Stimulated activated naive CD8-positive, alpha-beta T cell treated with anti-CD3 and anti-CD28 coated beads, Interleukin-15, amount 100 ng/mL, for 72 hours (primary cell): ENCODE results near the gene EXD3.
"Not testable (repeated sequence)": the region's sequence is repeated elsewhere in the genome, so short reads cannot be mapped to it uniquely, and the experiment has no call there.

ENCODE experiments used
- ATAC-seq: fragments of 150-1000 bp; cut with Tn5 transposase; 2 replicates; pipeline ENCODE4 v1.10.0; 2021; ENCODE audit warnings: mild to moderate bottlenecking, moderate library complexity
- DNase-seq, 2 donors: peaks; one replicate each; pipeline ENCODE4 v3.0.0; 2021 to 2022
- H3K27ac Mint-ChIP-seq, 2 donors: one replicate each; pipeline ENCODE4 v1.8.0; 2022; ENCODE audit warnings: mild to moderate bottlenecking in 2 of 2, mixed read lengths in 2 of 2, moderate library complexity in 2 of 2
- H3K27me3 Mint-ChIP-seq: one replicate; pipeline ENCODE4 v1.8.0; 2022; ENCODE audit warnings: mixed read lengths
- H3K4me1 Mint-ChIP-seq: one replicate; pipeline ENCODE4 v1.8.0; 2022; ENCODE audit warnings: mild to moderate bottlenecking, mixed read lengths
- H3K4me3 Mint-ChIP-seq, 2 donors: one replicate each; pipeline ENCODE4 v1.8.0; 2022; ENCODE audit warnings: mild to moderate bottlenecking in 2 of 2, mixed read lengths in 2 of 2, moderate library complexity in 1 of 2
- H3K9me3 Mint-ChIP-seq, 2 donors: one replicate each; pipeline ENCODE4 v1.8.0; 2022; ENCODE audit warnings: mixed read lengths in 2 of 2

EXD3 gene, protein sequence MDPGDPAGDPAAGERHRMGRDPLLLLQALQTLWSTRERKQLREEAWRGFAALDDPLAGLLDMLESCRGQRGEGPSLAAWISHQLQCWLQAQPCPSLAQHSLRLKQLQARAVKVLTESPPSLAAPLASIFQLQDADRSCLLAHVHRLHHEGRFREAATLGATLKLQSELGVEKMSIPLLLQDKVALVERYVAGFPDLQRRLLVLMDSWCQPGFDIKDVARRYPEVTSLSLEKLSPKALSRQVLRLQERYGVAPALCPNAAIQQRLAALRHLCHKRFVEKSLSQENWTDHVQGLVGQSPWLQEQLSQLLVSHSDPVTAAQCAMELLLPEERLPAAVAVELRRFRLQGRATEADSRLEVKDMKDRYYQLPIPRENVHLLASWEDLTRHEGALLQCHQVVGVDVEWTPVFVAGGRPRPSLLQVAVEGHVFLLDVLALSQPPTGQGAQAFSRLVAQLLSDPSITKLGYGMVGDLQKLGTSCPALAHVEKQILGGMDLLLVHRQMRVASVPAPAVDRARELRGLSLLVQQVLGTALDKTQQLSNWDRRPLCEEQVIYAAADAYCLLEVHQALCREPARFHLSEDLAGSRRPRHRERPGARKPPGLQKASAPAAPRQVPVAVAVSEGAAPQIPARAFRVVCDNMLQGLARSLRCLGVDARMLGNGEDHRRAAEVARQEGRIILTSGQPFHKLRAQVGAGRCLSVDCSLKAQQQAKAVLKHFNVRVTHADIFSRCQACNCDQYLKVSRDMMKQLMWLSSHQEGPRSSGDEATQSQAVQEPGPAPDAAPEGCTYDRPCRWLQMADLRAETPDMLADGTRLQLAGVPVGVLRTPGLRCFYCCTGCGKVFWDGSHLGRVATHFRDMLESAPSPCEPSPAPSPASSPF

DNA sequence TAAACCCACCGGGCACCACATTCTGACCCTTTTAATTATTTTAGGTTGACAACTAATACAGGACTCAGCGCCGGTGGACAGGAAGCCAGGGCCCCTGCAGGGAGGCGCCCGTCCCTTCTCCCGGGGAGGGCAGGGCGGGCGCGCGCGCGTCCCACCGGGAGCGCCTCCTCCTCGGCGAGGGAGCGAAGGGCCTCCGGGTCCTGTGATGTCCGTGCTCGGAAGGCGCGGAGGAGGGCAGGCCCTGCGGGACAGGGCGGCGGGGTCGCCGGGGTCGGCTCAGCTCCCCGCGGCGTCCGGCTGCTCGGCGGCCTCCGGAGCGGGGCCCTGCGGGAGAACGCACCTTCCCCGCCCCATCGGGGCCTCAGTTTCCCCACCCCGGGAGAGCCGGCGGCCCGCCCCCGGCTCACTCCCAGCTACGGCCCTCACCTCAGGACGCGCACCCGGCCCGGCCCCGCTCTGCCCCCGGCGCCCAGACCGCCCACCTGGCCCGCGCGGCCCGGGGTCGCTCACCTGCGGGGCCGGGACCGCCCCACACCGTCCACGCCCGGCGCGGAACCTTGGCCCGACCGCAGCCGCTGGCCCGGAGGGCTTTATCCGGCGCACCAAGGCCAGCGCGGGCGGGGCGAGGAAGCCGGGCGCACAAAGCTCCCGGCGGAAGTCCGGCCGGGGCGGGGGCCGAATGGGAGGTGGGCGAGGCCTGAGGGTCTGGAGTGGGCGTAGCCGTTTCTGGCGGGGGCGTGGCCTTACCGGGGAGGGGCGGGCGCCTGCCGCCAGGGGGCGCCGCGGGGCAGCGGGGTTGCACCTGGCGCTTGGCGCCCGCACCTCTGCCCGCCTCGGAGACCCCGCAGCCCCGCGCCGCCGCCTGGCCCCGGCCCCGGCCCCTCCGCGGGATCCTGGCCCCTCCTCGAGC, at the start of gene EXD3, which contains the start of gene NOXA1:
Gene EXD3 (minus strand): TSS at position 559 of the 910 bp plus-strand sequence. CDS start 27,805 bp downstream, outside the sequence.
Gene NOXA1 (plus strand): TSS at position 790 of the 910 bp plus-strand sequence. CDS start 137 bp downstream, outside the sequence.
- no peaks in the 10 kb centered on the region for H3K27me3 Mint-ChIP-seq
- DNase-seq (peak; percentile 96), ATAC-seq (peak; percentile 92)
- H3K4me3 Mint-ChIP-seq, result peak within 1 kb of the TSS; percentile 88 to 91
- peak within 1 kb of the TSS in 1 of 2 donors; percentile 67 for H3K27ac Mint-ChIP-seq
- no peaks in the 10 kb centered on the region for H3K9me3 Mint-ChIP-seq
- peaks cover 6% of the 10 kb centered on the region for H3K4me1 Mint-ChIP-seq

DNA sequence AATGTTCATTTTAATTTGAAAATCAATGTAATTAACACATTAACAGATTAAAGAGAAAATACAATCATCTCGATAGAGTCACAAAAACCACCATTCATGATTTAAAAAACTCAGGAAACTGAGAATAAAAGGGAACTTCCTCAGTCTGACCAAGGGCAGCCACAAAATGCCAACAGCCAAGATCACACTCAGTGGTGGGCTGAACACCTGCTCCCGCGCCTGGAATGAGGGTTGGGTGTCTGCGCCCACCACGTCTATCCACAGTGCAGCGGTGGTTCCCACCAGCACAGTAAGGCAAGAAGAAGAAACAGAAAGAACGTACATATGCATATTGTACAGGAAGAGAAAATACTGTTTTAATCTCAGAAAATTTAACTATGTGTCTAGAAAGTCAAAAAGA, 47.8 kb upstream of the EXD3 start:
- H3K4me1 Mint-ChIP-seq, result peaks cover 23% of the 10 kb centered on the region
- peak overlapping the region in 1 of 2 donors; percentile 49 for H3K4me3 Mint-ChIP-seq
- H3K27ac Mint-ChIP-seq, result no peak overlapping the region
- ATAC-seq (peak; percentile 72), DNase-seq (no peak)
- peaks cover 20 to 31% of the 10 kb centered on the region in 2 donors for H3K9me3 Mint-ChIP-seq
- peaks cover 30% of the 10 kb centered on the region for H3K27me3 Mint-ChIP-seq

DNA sequence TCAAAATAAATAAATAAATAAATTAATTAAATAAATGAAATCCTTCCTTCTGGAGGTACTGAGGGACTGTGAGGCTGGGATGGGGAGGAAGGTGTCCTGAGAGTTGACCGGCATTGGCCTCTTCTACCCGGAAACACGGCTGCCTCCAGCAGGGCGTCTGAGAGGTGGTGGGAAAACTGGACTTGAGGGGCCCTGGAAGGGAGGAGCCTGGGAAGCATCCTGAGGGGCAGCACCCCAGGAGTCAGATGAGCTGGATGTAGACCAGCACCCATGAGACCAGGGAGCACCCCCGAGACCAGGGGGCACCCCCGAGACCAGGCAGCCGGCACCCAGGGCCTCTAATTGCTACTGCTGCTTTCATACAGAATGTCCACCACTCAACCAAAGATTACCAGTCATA, 44.9 kb upstream of the EXD3 start:
- Mint-ChIP-seq H3K9me3 (peaks cover 2 to 4% of the 10 kb centered on the region in 2 donors), H3K4me3 (no peak overlapping the region), H3K27ac (no peak overlapping the region), H3K4me1 (peaks cover 28% of the 10 kb centered on the region), H3K27me3 (peaks cover 30% of the 10 kb centered on the region)
- DNase-seq, result no peak
- no peak for ATAC-seq

DNA sequence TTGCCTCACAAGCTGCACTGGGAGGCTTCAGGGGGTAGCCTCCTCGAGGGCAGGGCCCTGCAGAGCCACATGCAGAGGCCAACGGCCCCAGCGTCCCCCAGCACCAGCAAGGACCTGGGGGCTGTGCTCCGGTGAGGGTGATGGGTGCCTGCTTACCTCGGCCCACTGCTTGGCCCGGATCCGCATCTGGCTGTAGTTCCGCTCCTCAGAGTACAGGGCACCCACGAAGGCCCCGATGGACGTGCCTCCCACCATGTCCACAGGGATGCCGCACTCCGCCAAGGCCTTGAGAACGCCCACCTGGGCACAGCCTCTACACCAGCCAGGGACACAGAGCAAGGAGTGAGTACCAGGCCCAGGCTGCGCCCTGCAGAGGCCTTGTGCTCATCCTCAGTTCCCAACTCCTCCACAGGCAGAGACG, 44.2 kb upstream of the EXD3 start:
- peaks cover 30% of the 10 kb centered on the region for H3K27me3 Mint-ChIP-seq
- no peak for ATAC-seq
- no peak overlapping the region for H3K27ac Mint-ChIP-seq
- no peak overlapping the region for H3K4me3 Mint-ChIP-seq
- no peak for DNase-seq
- H3K4me1 Mint-ChIP-seq, result peaks cover 33% of the 10 kb centered on the region
- no peaks in the 10 kb centered on the region for H3K9me3 Mint-ChIP-seq

DNA sequence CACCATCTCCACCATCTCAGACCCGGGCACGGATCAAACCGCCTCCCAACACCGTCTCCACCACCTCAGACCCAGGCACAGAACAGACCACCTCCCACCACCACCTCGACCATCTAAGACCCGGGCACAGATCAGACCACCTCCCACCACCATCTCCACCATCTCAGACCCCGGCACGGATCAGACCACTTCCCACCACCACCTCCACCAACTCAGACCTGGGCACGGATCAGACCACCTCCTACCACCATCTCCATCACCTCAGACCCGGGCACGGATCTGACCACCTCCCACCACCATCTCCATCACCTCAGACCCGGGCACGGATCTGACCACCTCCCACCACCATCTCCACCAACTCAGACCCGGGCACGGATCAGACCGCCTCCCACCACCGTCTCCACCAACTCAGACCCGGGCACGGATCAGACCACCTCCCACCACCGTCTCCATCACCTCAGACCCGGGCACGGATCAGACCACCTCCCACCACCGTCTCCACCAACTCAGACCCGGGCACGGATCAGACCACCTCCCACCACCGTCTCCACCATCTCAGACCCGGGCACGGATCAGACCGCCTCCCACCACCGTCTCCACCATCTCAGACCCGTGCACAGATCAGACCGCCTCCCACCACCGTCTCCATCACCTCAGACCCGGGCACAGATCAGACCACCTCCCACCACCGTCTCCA, 43.6 kb upstream of the EXD3 start:
- not testable (repeated sequence) for DNase-seq, H3K9me3 Mint-ChIP-seq, H3K4me3 Mint-ChIP-seq, ATAC-seq
- Mint-ChIP-seq H3K4me1 (peaks cover 39% of the 10 kb centered on the region), H3K27me3 (peaks cover 30% of the 10 kb centered on the region), H3K27ac (peak overlapping the region in 1 of 2 donors; percentile 9)

DNA sequence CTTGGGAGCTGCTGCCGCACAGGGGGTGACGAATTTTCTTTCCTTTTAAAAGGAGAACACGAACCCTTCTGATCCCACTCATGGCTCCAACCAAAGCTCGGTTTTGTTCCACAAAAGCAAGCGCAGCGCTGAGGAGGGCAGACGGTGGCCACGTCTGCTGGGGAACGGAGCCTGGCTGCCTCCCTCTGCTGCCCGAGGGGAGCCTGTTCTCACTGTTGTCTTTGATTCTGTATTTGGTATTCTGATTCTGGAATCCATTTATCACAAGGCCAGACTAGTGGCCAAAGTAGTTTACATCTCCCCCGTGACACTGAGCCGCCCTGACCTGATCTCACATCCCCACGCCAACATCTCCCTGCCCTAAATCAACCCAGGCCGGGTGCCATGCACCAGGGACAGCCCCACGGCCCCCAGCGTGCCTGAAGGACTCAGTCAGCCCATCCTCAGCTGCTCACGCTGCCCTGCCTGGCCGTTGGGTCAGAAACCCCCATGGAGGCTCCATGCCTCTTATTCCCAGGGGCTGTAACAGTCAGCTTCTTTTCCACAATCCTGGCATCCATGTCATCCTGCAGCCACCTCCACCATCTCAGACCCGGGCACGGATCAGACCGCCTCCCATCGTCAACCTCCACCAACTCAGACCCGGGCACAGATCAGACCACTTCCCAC, 42.9 kb upstream of the EXD3 start:
- ATAC-seq (no peak), DNase-seq (no peak)
- H3K27me3 Mint-ChIP-seq, result peaks cover 30% of the 10 kb centered on the region
- no peaks in the 10 kb centered on the region for H3K9me3 Mint-ChIP-seq
- no peak overlapping the region for H3K4me3 Mint-ChIP-seq
- H3K27ac Mint-ChIP-seq, result no peak overlapping the region
- peaks cover 44% of the 10 kb centered on the region for H3K4me1 Mint-ChIP-seq

DNA sequence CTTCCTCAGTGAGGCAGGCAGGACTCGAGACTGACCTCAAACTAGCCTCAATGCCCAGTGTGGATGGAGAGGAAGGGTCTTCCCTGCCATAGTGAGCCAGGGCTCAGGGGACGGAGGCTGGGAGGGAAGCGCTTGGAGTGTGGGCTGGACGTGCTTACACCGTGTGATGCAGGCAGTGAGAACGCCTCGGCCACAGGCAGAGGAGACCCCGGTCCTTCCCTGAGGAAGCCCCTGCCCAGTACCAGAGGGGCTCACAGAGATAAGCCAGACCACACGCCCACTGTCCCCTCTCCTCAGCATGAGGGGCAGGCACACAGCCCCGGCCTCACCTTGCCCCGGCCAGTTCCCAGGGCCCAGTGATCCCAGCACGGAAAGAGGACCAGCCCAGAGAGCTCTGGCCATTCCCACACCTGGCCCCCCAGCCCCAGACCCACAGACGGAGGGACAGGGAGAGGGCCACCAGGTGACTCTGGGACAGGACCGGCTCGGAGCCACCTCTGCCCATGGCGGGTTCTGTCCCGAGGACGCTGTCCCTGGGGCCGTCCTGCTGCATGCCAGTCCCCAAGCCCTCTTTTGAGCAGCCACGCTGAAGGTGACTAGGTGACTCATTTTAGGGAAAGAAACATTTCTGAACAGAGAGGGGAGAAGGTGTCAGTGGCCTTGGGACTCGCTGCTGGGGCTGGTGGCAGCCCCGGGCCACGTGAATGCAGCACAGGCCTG, 42.2 kb upstream of the EXD3 start:
- ATAC-seq, result no peak

DNA sequence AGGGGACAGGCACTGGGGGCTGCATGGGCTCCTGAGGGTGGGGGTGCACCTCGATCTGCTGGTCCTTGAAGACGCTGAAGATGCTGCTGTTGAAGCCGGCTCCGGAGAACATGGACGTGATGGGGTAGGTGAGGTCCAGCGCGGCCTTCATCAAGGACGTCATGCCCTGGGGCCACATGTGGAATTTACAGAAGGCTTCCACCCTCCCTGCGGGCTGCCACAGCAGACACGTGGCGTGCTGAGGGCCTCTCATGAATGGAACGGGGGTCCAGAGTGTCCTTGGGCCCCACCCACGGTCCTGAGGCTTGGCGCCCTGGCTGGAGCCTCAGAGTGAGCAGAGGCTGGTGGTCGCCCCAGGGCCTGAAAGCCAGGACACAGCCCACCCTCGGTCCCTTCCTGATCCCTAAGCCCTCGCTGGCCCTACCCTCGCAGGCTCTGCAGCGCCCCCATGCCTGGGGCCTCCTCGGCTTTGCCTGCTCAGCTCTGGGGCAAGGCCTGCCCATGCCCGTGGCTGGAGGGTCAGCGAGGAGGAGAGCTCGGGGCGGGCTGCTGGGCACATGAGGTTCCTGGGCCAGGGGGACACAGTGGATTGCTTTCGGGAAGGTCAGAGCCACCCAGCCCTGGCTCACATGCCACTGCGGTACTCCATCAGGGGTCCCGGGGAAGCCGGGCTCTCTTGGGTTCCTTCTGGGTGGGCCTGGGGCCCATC, 41.5 kb upstream of the EXD3 start:
- peaks cover 24% of the 10 kb centered on the region for H3K27me3 Mint-ChIP-seq
- H3K27ac Mint-ChIP-seq, result no peak overlapping the region
- no peak overlapping the region for H3K4me3 Mint-ChIP-seq
- no peak for ATAC-seq
- peaks cover 44% of the 10 kb centered on the region for H3K4me1 Mint-ChIP-seq
- no peaks in the 10 kb centered on the region for H3K9me3 Mint-ChIP-seq
- DNase-seq, result no peak

More for the DNA sequence above, 42.2 kb upstream of the EXD3 start:
- Mint-ChIP-seq H3K27ac (no peak overlapping the region), H3K4me3 (no peak overlapping the region), H3K9me3 (no peaks in the 10 kb centered on the region), H3K4me1 (peaks cover 44% of the 10 kb centered on the region), H3K27me3 (peaks cover 30% of the 10 kb centered on the region)
- no peak for DNase-seq

DNA sequence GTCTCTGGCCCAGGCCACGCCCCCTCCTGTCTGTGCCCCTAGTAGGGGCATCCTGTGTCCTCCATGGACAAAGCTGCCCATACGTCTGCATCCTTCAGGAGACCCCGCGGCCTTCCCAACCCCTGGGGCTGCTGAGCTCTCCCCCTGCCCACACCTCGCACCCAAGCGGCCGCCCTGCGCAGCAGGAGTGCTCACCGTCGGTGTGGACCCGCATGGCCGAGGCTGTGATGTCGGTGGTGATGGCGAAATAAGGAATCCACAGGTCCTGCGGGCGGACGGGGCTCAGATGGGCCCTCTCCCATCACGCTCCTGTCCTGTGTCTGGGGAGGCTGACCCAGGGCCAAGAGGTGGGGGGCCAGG, 40.9 kb upstream of the EXD3 start:
- DNase-seq, result no peak
- Mint-ChIP-seq H3K27ac (no peak overlapping the region), H3K27me3 (peaks cover 18% of the 10 kb centered on the region), H3K4me3 (peak overlapping the region in 1 of 2 donors; percentile 48), H3K4me1 (peaks cover 40% of the 10 kb centered on the region), H3K9me3 (no peaks in the 10 kb centered on the region)
- ATAC-seq, result no peak

DNA sequence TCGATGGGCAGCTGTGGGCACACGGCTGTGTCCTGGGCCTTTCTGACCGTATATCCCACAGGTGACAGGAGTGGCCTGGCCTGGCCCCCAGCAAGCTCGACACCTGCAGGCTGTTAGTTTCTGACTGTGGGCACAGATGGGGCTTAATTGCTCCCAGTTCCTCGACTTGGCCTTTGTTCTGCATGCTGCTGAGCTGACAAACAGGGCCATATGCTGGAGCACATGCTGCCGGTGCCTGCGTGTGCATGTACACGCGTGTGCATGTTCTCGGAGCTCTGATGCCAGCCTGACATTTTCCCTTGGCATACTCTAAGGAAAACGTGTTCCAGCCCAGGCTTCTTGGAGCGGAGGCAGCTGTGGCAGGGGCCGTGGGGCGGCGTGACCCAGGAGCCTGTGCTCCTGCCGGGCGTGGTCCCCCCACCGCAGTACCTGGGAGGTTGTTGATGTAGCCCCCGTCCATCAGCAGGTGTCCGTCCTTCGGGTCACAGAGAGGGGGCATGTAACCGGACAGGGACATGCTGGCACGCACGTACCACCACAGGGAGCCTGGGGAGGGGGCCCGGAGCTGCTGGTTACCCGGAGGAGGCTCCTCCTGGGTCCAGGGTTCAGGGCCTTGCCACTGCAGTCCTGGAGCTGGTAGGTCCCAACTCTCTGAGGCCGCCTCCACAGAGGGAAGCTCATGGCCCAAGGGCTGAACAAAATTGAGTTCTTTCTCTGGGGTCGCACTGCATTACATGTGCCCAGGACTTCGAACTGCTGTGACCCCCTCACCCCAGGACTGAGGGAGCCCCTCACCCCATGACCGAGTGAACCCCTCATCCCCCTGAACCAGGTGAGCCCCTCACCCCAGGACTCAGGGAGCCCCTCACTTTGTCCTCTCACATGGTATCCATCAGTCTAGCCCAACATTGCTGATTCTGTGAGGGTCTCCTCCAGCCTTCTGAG, 40.3 kb upstream of the EXD3 start:
- H3K9me3 Mint-ChIP-seq, result no peaks in the 10 kb centered on the region
- H3K4me3 Mint-ChIP-seq, result peak overlapping the region; percentile 32 to 83
- peak overlapping the region in 1 of 2 donors; percentile 63 for H3K27ac Mint-ChIP-seq
- no peak for ATAC-seq
- H3K4me1 Mint-ChIP-seq, result peaks cover 39% of the 10 kb centered on the region
- DNase-seq, result no peak
- peaks cover 12% of the 10 kb centered on the region for H3K27me3 Mint-ChIP-seq

DNA sequence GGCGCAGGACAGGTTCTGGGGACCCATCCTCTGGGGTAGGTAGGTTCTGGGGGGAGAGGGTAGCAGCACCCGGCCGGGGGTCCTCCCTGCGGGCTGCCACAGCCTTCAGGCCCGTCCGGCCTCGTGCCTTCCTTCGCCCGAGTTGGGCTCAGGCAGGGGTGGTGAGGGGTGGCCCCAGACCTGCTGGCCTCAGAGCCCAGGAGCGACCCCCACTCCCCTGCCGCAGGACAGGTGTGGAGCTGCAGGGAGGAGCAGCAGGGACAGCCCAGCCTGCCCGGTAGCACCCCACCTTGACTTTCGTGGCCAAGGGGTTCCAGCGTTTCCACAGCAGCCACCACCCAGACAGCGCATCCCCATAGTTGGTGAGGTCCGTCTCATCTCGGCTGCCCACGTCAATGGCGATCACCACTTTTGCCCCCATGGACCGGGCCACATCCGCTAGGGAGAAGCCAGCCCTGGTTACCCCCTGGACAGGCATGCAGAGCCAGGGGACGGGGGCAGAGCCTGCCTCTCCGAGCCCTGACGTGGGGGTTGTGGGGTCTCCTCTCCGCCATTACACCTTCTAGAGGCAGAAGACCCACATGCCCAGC, 39.5 kb upstream of the EXD3 start:
- peaks cover 7% of the 10 kb centered on the region for H3K27me3 Mint-ChIP-seq
- peak overlapping the region in 1 of 2 donors; percentile 63 for H3K27ac Mint-ChIP-seq
- H3K4me3 Mint-ChIP-seq, result peak overlapping the region; percentile 32 to 83
- DNase-seq (no peak), ATAC-seq (no peak)
- peaks cover 43% of the 10 kb centered on the region for H3K4me1 Mint-ChIP-seq
- H3K9me3 Mint-ChIP-seq, result no peaks in the 10 kb centered on the region
